Type B pancreatic cell (in vitro differentiated cells): Measurements from ENCODE around the gene CHST8. TPM values are rescaled to one million over a fixed set of nuclear protein-coding genes. Genes with fewer than 3 reads are reported as not detected.

Experiments used
- DNase-seq: peaks from one replicate; pipeline ENCODE4 v3.0.0; 2021; ENCODE audit warnings: mixed read lengths; ENCODE audit not compliant: unreplicated experiment; ENCODE audit errors: extremely low spot score
- H3K27ac Mint-ChIP-seq: 2 replicates; pipeline ENCODE4 v1.8.0; 2021; ENCODE audit warnings: mild to moderate bottlenecking, mixed read lengths
- H3K27me3 Mint-ChIP-seq: 2 replicates; pipeline ENCODE4 v1.8.0; 2021; ENCODE audit warnings: mixed read lengths
- H3K36me3 Mint-ChIP-seq: 2 replicates; pipeline ENCODE4 v1.8.0; 2021; ENCODE audit warnings: mixed read lengths
- H3K4me1 Mint-ChIP-seq: one replicate; pipeline ENCODE4 v1.8.0; 2021; ENCODE audit warnings: mixed read lengths; ENCODE audit not compliant: unreplicated experiment
- H3K4me3 Mint-ChIP-seq: 2 replicates; pipeline ENCODE4 v1.8.0; 2021; ENCODE audit warnings: mild to moderate bottlenecking, mixed read lengths
- H3K9me3 Mint-ChIP-seq: 2 replicates; pipeline ENCODE4 v1.8.0; 2021; ENCODE audit warnings: mixed read lengths
- total RNA-seq: library from RNA; stranded (reverse); gene quantifications from 2 replicates; pipeline ENCODE4 v1.2.1, GENCODE V29; 2021; ENCODE audit warnings: low replicate concordance
- TF ChIP-seq, protein P1 (sequence below): fragments of 200-600 bp; sonication (generic); conservative IDR thresholded peaks from 2 replicates; pipeline ENCODE4 v1.5.0; 2021; ENCODE audit warnings: antibody characterized with exemption, mild to moderate bottlenecking

CHST8 gene
- total RNA-seq, 1 donor from 2014 or later, result 5.7 TPM

DNA sequence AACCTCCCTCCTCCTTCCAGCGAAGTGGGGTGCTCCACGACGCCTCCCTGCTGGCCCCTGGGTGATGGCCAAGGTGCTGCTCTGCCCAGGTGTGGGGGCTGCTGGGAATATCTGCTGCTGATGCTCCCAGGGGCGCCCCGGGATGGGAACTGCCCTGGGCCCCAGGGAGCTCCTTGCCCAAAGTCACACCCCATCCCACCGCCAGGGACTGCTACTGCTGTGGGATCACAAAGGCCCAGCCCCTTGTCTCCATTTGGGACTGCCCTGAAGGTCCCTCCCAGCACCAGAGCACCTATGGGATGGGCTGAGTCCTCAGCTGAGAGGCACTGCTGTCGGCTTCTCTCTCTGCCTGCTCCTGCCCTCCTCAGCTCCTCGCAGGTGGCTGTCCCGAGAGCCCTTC lies 19.0 kb downstream of the CHST8 start:
- Mint-ChIP-seq H3K4me1 (peaks cover 14% of the 10 kb centered on the region), H3K27ac (no peak overlapping the region), H3K27me3 (peaks cover 64% of the 10 kb centered on the region), H3K9me3 (no peaks in the 10 kb centered on the region), H3K4me3 (no peak overlapping the region), H3K36me3 (no peaks in the 10 kb centered on the region)
- TF ChIP-seq, protein P1, sequence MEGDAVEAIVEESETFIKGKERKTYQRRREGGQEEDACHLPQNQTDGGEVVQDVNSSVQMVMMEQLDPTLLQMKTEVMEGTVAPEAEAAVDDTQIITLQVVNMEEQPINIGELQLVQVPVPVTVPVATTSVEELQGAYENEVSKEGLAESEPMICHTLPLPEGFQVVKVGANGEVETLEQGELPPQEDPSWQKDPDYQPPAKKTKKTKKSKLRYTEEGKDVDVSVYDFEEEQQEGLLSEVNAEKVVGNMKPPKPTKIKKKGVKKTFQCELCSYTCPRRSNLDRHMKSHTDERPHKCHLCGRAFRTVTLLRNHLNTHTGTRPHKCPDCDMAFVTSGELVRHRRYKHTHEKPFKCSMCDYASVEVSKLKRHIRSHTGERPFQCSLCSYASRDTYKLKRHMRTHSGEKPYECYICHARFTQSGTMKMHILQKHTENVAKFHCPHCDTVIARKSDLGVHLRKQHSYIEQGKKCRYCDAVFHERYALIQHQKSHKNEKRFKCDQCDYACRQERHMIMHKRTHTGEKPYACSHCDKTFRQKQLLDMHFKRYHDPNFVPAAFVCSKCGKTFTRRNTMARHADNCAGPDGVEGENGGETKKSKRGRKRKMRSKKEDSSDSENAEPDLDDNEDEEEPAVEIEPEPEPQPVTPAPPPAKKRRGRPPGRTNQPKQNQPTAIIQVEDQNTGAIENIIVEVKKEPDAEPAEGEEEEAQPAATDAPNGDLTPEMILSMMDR, result no peak
- DNase-seq, result no peak

DNA sequence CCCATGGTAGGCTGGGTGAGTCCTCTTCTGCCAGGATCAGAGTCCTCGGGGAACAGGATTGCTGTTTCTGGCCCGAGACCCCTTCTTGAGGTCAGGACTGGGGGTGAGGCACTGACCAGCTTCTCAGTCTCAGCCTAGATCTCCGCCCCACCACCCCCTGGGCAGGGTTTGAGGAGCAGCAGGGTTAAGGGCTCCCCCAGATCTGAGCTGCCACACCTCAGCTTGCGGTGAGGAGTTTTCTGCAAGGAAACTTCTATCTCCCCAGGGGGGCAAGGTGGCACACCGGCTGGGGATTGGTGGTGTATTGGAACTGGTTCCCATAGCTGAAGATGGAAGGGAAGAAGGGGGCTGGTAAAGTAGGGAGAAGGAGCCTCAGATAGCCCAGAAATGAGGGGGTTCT lies 19.5 kb downstream of the CHST8 start:
- peaks cover 62% of the 10 kb centered on the region for H3K27me3 Mint-ChIP-seq
- no peak overlapping the region for H3K4me3 Mint-ChIP-seq
- H3K9me3 Mint-ChIP-seq, result no peaks in the 10 kb centered on the region
- TF ChIP-seq, protein P1, result no peak
- DNase-seq, result no peak
- H3K27ac Mint-ChIP-seq, result no peak overlapping the region
- peaks cover 14% of the 10 kb centered on the region for H3K4me1 Mint-ChIP-seq
- no peaks in the 10 kb centered on the region for H3K36me3 Mint-ChIP-seq

DNA sequence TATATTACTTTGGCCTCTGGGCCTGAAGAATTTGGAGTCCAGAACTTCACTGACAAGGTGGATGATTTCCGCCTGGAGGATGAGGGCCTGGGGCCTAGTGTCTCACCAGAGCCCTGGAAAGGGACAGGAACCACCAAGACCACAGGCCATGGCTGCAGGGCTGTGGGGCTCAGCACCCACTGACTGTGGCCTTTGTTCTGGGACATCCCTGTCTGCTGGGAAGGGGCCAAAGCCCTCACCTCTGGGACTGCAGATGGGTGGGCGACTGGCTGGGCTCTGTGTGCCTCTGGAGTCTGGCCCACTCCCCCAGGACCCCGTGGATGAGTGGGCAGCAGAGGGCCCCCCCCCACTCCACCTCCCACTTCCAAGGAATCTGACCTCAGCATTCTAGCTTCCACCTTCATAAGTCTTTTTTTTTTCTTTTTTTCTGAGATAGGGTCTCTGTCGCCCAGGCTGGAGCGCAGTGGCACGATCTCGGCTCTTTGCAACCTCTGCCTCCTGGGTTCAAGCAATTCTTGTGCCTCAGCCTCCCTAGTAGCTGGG lies 20.3 kb downstream of the CHST8 start:
- H3K36me3 Mint-ChIP-seq, result no peaks in the 10 kb centered on the region
- TF ChIP-seq, protein P1, result no peak
- H3K4me1 Mint-ChIP-seq, result peaks cover 14% of the 10 kb centered on the region
- H3K27me3 Mint-ChIP-seq, result peaks cover 63% of the 10 kb centered on the region
- H3K4me3 Mint-ChIP-seq, result no peak overlapping the region
- DNase-seq, result no peak
- H3K27ac Mint-ChIP-seq, result no peak overlapping the region
- H3K9me3 Mint-ChIP-seq, result no peaks in the 10 kb centered on the region

DNA sequence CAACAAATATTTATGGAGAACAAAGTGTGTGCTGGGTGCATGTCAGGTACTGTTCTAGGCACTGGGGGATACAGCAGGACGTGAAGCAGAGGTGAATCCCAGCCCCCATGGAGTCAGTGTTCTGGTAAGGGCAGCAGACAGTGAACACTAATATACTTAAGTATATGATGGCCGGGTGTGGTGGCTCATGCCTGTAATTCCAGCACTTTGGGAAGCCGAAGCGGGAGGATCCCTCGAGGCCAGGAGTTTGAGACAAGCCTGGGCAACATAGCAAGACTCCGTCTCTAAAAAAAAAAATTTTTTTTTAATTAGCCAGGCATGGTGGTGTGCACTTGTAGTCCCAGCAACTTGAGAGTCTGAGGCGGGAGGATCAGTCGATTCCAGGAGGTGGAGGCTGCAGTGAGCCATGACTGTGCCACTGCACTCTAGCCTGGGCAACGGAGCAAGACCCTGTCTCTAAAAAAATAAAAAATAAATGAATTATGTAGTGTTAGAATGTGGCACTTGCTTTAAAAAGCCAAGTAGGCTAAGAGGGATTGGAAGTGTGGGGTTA lies 22.6 kb downstream of the CHST8 start:
- H3K27ac Mint-ChIP-seq, result no peak overlapping the region
- no peaks in the 10 kb centered on the region for H3K9me3 Mint-ChIP-seq
- peaks cover under 1% of the 10 kb centered on the region for H3K4me1 Mint-ChIP-seq
- TF ChIP-seq, protein P1, result no peak
- H3K27me3 Mint-ChIP-seq, result peaks cover 53% of the 10 kb centered on the region
- no peaks in the 10 kb centered on the region for H3K36me3 Mint-ChIP-seq
- no peak for DNase-seq
- H3K4me3 Mint-ChIP-seq, result no peak overlapping the region

DNA sequence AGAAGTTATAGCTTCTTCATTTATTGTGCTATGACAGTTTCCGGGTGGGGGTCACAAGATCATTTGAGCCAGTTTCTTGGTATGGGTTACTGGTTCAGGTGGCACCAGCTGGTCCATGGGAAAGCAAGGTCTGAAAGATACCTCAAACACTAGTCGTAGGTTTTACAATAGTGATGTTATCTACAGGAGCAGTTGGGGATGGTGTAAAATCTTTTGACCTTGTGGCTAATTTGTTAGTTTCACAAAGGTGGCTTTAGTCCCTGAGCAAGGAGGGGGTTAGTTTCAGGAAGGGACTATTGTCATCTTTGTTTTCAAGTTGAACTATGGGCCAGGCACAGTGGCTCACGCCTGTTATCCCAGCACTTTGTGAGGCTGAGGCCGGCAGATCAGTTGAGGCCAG lies 24.6 kb downstream of the CHST8 start:
- Mint-ChIP-seq H3K9me3 (no peaks in the 10 kb centered on the region), H3K27ac (no peak overlapping the region), H3K4me1 (no peaks in the 10 kb centered on the region), H3K36me3 (no peaks in the 10 kb centered on the region), H3K4me3 (no peak overlapping the region), H3K27me3 (peaks cover 45% of the 10 kb centered on the region)
- TF ChIP-seq, protein P1, result no peak
- DNase-seq, result no peak
